Stimulated activated CD4-positive, alpha-beta T cell treated with anti-CD3 and anti-CD28 coated beads, Interleukin-2, amount 100 ng/mL, for 24 hours (primary cell): Measurements from ENCODE around the gene EEF1A2.
"Not testable (repeated sequence)": the region's sequence is repeated elsewhere in the genome, so short reads cannot be mapped to it uniquely, and the experiment has no call there.

Source experiments
- DNase-seq, 2 donors: peaks; one replicate each; pipeline ENCODE4 v3.0.0-alpha.2; 2020

Gene EEF1A2

DNA sequence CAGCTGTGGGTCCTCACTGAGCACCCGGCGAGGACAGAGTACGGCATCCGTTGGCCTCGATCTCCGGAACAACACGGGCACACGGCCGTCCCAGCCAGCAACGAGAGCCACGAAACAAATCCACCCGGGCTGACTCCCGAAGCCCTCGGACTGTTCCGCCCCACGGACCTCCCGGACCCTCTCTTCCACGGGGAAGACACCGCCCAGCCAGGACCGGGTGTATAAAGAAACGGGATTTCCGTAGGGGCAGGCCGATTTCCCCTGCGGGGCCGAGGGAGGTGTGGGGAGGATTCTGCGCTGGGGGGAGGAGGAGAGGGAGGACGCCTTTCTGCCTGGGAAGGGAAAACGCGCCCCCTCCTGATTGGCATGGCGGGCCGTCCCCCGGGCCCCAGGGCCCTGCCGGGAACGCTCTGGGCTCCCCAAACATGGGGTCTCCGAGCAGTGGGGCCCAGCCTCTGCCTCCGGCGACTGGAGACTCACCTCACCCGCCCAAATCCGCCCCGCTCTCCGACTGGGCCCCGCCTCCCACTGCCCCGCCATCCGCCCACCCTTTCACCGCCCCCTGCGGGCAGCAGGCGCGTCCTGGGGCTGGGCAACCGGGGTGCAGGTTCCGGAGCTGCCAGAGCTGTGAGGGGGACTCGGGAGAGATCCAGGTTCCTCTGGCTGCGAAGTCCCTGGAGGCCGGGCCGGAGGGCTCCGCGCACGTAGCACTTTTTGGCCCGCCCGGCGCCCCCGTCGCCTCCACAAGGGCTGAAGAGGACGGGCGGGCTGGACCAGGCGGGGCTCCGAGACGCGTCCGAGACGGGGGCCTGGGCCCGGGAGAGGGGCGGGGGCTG, 21.0 kb upstream of the EEF1A2 start:
- peak; percentile 67 to 71 for DNase-seq

DNA sequence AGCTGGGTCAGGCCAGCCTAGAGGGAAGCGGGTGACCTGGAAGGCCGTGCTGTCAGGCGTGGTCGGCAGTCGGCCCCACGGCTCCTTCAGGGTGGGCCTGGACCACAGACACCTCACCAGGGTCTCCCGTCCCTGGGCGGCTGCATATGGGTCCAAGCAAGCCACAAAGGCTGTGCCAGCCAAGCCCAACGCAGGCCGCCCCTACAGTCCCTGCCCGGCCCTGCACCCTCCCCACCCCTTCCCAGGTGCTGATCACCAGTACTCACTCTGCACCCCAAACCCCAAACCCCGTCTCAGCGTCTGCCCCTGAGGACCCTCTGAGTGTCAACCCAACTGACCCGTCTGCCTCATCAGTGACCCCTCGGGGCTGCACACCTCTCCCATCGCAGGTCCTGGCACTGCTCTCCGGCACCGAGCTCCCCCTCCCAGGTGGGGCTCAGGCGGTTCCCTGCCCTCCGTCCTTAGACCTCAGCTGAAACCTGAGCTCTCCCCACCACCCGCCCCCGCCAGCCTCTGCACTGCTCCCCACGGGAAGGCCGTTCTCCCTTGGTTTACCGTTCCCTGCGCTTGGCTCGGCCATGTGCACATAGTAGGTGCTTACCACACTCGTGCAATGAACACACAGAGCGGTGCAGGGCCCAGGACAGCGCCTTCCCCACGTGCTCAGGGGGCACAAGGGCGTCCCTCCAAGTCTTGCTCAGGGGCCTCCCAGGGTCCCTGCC, 20.2 kb upstream of the EEF1A2 start:
- DNase-seq: no peak

DNA sequence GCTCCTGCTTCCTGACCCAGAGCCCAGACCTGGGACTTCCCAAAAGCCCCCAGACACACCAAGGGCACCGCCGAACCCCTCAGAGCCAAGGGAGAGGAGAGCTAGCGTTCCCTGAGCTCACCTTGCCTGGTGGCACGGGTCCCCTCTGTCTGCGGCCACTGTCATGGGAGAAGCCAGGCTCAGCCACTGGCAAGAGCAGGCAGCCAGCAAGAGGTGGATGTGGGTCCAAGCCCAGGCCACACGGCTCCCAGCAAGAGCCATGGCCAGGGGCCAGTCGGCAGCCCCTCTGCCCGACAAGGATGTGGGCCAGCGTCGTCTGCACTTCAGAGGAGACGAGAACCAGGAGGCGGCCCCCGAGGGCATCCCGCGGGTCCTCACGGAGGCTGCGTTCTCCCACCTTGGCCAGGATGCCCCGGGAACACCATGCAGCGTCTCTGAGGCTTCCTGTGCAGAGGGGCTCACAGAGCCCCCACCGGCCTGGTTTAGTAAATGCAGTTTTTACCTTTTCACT, 19.5 kb upstream of the EEF1A2 start:
- no peak for DNase-seq

DNA sequence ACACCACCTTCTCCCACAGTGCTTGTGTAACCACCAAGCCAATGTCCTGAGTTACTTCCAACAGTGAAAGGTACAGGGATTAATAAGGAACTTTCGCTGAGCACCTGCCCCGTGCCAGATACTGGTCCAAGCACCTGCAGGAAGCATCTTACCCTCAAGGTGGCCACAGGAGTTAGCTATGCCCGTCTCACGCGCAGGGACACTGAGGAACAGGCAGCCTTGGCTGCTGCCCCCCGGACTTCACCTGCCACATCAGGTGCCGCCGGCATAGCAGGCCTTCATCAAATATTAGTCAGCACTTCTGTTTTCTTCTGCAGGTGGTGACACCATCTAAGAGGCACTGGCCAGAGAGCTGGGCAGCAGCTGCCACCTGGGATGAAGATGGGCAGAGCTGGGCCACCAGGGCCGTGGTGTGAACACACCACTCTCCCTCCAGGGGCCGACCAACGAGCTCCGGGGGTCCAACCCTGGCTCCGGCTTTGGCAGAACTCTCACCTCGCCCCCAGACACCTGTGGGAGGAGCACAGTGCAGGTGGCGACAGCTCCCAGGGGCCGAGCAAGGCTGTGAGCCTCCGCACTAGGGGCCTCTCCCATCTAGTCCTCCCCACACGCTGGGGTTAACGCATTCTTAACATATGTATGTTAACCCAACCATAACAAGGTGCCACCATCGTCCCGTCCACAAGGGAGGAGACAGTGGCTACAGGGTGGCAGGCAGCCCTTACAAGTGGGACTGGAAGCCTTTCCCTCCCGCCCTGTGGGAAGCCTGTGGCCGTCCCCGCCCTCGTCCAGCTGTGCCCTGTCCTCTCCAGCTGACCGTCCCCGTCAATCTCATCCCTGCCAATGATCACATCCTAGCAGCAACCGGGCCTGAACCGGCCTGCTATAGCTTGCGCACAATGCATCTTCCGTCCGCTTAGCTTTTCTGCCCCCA, 18.8 kb upstream of the EEF1A2 start:
- DNase-seq: no peak

DNA sequence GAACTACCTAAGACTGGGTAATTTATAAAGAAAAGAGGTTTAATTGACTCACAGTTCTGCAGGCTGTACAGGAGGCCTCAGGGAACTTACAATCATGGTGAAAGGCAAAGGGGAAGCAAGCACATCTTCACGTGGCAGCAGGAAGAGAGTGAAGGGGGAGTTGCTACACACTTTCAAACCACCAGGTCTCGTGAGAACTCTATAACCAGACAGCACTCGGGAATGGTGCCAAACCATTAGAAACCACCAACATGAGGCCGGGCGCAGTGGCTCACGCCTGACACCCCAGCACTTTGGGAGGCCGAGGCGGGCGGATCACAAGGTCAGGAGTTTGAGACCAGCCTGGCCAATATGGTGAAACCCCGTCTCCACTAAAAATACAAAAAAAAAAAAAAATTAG, 15.6 kb upstream of the EEF1A2 start:
- not testable (repeated sequence) for DNase-seq

DNA sequence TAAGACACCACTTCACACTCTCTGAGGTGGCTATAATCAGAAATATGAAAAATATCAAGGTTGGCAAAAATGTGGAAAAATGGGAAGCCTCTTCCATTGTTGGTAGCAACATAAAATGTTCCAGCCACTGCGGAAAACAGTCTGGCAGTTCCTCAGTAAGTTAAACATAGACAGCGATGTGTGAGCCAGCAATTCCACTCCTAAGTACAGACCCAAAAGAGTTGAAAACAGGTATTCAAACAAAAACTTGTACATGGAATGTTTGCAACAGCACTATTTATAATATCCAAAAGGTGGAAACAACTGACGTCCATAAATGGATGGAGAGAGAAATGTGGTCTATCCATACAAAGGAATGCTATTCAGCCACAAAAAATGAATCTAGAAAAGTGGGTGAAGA, 14.3 kb upstream of the EEF1A2 start:
- DNase-seq: no peak

DNA sequence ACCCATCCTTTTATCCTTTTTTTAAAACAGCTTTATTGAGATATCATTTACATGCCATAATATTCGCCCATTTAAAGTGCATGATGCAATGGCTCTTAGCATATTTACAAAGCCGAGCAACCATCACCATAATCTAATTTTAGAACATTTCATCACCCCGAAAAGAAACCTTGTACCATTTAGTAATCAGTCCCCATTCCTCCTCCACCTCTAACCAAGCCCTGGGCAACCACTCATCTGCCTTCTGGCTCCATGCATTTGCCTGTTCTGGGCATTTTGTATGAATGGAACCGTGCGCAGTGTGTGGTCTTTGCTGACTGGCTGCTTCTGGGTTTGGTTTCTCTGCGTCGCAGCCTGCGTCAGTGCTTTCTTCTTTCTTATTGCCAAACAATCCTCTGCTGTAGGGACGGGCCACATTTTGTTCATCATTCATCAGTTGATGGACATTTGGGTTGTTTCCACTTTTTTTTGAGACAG, 10.2 kb upstream of the EEF1A2 start:
- DNase-seq: no peak

DNA sequence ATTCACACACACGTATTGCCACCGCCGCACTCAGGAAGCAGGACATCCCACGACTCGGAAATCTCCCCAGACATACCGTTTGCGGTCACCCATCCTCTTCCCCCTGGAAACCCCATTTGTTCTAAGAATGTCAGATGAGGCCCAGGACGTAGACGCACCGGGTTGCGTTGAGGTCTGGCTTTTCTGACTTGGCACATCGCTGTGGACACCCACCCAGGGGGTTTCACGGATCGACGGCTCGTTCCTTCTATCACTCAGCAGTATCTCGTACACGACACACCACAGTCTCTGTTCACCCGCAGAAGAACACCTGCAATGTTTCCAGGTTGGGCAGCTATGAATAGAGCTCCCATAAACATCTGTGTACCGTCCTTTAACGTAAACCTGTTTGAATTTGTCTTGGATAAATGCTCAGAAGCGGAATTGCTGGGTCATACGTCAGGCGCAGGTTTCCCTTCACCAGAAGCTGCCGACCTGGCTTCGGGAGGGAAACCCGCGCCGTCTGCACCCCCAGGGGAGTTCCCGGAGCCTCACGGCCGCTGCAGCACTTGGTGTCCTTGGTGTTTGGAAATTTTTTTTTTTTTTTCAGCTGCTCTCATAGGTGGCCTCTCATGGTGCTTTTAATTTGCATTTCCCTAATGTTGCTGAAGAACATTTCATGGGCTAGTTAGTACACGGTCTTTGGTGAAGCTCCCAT, 9.3 kb upstream of the EEF1A2 start:
- DNase-seq: no peak

DNA sequence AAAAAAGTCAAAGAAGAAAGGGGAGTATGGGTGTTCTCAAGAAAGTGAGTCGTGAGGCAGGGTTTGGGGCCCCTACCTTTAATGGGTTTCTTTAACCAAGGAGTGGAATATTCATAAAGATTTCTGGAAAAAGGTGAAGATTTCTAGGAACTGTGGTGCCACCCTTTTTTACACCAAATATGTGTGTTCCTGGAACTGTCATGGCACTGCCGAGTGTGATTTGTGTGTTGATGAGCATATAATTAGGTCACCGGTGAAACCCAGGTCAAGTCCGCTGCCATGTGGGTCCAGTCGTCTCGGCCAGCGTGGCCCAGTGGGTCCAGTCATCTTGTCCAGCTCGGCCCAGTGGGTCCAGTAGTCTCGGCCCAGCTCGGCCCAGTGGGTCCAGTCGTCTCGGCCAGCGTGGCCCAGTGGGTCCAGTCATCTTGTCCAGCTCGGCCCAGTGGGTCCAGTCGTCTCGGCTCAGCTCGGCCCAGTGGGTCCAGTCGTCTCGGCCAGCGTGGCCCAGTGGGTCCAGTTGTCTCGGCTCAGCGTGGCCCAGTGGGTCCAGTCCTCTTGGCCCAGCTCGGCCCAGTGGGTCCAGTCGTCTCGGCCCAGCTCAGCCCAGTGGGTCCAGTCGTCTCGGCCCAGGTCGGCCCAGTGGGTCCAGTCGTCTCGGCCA, 8.3 kb upstream of the EEF1A2 start:
- DNase-seq: no peak

DNA sequence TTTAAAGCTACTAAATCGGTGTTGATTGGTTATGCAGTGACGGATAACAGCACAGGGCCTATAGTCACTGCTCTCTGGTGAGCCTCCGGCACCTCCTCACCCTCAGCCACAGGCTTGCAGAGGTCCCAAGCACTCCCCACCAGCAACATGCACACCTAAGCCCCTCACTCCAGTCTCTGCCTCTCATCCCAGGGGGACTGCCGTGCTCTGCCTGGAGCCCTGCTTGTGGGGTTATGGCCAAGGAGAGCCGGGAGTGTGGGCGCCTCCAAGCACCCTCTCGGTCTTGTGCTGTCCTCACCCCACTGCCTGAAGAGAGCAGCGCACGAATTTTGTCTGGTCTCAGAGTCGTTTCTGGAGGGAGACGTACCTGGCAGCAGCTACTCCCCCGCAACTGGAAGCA, 6.8 kb upstream of the EEF1A2 start:
- no peak for DNase-seq

DNA sequence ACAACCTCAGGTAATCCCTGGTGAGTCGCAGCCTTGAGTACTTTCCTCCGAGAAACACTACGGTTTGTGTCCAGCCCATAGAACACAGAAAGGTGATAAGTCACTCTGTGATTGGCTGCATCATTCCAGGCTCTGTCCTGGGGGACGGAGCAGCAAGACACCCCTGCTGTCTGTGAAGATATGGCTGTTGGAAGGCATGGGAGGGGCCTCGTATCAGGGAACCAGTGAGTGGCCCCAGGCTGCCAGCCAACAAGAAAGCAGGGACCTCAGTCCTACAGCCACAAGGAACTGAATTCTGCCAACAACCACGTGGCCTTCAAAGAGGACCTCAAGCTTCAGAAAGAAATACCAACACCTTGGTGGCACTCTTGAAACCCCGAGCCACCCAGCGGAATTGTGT, 6.4 kb upstream of the EEF1A2 start:
- DNase-seq: no peak

DNA sequence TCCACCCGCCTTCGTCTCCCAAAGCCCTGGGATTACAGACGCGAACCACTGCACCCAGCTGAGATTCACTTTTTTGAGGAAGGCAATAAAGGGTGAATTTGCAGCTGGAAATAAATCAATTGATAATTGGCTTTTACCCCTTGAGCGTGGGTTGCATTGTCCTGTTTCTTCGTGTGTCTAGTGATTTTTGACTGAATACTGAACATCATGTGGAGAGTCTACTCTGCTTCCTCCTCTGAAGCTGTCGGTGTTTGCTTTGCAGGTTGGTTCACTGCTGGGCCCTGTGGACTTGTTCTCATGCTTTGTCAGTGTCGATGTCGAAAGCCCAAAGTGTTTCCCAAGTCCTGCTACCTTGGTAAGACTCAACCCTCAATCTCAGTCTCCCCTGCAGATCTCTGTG, 5.8 kb upstream of the EEF1A2 start:
- no peak for DNase-seq

DNA sequence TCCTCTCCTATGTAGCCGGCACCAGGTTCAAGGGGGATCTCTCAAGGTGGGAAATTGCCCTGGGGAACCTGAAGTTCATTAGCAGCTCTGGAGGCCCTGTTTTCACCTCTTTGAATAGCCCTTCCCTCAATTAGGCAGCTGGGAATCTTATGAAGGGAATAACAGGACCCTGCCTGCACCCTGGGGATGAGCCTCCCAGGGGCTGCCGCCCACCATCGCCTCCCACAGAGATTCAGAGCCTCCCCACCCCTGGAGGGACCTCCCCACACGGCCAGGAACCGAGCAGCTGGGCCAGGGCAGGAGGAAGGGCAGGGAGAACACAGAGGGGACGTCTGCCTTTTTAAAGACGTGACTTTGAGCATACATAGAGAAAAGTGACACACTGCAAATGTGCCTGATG, 4.6 kb upstream of the EEF1A2 start:
- no peak for DNase-seq

DNA sequence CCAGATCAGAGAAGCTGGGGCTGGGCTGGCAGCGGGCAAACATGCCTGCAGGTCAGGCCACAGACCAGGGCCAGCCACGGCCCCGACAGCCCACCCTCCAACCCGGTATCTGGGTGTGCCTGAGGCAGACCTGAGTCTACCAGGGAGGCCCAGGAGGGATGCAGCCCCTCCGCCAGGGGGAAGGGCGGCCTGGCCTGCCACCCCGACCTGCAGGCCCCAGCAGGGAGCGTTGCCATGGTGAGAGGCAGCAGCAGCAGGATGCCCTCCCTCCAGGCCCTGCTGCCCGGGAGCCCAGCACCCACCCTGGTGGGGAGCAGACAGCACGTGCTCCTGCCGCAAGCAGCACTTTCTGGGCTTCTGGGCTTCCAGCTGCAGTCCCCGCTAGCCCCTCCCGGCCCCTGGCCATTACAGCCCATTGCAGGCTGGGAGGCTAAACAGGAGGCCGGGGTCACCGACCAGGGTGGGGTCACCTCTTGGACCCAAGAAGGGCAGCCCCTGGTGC, 3.8 kb upstream of the EEF1A2 start:
- no peak for DNase-seq

DNA sequence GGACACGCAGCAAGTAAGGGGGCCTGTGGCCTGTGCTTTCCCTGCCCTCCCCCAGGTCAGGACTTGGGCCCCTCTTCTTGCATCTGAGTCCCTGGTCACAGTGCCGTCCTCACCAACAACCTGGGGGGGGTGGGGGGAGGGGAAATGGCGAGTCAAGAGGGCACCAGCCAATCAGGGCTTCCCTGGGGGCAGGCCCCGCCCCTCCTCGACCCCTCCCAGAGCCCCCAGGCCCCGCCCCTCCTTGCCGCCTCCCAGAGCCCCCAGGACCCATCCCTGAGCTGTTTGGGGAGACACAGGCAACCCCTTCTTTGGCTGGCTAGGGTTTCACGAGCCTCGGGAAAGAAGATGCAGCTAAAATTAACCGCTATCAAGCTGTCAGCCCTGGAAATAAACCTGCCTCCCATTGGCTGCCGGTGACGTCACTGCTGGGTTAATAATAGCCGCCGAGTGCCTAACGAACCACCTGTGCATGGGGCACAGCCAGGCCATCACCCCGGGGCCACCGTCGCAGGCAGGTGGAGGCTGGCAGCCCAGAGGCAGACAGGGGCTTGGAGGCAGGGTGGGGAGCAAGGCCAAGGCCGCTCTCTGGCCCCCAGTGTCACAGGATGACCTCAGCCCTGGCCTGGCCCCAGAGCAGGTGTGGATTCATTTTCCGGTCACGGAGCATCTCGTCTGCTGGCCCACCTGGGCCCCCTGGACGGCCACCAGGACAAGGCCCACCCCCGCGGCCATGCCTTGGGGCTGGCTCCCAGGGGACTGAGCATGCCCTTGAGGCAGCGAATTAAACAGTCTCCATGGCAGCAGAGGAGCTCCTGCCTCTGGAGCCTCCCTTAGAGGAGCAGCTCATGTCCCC, 3.2 kb upstream of the EEF1A2 start:
- DNase-seq: no peak

DNA sequence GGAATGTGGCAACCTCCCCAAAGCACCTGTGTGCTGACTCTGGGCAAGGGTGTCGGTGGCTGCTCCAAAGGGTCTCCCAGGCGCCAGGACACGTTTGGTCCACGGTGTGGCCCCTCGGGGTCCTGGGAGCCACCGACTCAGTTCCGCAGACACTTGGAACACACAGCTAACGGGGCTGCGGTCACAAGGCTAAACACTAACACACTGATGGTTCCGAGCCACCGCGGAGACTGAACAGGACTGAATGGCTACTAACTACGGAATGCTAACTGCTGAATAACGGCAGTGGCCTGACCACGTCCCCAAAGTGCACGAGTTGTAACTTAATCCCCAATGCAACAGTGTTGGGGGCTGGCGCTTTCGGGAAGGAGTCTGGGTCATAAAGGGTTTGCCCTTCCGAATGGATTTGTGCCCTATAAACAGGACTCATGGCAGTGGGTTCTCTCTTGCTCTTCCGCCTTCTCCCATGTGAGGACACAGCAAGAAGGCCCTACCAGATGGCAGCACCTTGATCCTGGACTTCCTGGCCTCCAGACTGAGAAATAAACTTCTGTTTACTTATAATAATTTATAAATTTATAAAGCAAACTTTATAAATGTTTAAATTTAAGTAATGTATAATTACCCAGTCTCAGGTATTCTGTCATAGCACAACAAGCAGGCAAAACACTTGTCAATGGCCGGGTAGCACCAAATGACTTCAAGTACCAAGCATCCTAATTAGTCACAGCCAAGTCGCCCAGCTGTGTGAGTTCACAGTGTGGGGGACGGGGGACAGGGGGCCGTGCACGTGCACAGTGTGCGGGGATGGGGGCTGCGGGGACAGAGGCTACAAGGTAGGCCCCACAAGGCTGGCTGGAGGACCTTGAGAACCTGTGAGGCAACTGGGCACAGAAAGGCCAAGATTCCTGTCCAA, 2.3 kb upstream of the EEF1A2 start:
- DNase-seq: no peak

DNA sequence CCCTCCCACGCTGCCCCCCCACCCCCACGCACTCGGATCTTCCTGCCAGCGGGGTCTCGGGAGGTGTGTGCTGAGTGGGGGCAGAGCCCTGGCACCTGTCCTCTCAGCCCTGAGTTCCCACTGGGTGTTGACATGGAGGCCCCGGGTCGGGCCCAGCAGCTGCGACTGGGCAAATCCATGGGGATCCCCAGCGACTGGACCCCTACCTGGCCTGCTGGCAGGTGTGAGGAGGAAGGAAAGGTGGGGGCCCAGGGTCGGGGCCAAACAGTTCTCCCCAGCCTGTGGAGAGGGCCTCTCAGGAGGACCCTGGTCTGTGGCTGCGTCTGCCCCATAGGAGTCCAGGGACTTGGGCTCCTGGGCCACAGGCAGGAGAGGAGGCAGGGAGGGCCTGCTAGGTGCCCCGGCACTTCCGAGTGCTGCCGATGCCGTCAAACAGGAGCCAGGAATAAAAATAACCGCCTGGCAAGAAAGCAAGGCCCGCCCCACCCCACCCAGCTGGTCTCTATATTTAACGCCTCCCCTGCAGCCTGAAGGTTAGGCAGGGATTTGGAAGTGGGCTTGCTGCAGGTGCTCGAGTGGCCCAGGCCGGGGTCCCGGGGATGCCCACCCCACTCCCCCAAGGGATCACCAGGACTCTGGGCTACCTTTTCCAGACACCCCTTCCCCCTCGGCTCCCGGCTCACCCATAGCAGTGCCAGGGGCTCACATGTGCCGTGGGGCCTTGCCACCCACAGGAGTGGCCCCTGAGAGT, 1.4 kb upstream of the EEF1A2 start:
- no peak for DNase-seq

DNA sequence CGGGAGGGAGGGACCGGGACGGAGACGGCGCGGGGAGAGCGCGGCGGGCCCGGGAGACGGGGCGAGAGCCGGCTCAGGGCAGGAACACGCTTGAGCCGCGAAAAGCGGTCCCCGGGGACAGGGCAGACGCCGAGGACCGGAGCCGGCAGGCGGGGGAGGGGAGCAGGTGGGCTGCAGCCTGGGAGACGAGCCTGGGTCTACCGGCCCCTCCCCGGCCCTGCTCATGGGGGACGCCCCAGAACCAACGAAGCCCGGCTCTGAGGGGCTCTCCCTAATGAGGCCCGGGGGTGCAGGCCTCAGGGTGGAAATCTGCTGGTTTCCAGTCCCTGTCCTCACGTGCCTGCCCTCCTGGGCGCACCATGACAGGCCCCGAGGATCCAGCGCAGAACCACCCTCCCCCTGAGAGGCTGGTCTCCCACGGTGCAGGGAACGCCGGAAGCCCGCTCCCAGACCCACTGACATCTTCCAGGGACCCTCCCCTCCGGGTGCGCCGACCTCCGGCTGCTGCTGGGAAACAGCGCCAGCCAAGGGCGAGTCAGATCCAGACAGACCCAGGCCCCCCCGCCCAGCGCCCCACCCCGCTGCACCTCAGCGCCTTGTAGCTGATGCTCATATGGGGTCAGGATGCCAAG, 571 bp upstream of the EEF1A2 start:
- DNase-seq: no peak
